ENCODE results near the gene MRPS7.
A peak's percentile ranks its signal among the peaks of the same experiment; 100 is the strongest.
"Not testable (repeated sequence)": the region's sequence is repeated elsewhere in the genome, so short reads cannot be mapped to it uniquely, and the experiment has no call there.

The MRPS7 gene

GRCh38 chr17:75250009-75250471 is 11.6 kb upstream of the MRPS7 start:
- peak overlapping the region; percentile 38 for H3K4me3 ChIP-seq (ENCODE audit: low read depth, low read length)
- TF ChIP-seq, protein P1, sequence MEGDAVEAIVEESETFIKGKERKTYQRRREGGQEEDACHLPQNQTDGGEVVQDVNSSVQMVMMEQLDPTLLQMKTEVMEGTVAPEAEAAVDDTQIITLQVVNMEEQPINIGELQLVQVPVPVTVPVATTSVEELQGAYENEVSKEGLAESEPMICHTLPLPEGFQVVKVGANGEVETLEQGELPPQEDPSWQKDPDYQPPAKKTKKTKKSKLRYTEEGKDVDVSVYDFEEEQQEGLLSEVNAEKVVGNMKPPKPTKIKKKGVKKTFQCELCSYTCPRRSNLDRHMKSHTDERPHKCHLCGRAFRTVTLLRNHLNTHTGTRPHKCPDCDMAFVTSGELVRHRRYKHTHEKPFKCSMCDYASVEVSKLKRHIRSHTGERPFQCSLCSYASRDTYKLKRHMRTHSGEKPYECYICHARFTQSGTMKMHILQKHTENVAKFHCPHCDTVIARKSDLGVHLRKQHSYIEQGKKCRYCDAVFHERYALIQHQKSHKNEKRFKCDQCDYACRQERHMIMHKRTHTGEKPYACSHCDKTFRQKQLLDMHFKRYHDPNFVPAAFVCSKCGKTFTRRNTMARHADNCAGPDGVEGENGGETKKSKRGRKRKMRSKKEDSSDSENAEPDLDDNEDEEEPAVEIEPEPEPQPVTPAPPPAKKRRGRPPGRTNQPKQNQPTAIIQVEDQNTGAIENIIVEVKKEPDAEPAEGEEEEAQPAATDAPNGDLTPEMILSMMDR (IDR thresholded peaks at IDR 0.05; ENCODE audit: insufficient read depth, low read depth, low read length, missing control alignments): no peak
- DNase-seq (ENCODE audit: low read depth): peak; percentile 87

DNA sequence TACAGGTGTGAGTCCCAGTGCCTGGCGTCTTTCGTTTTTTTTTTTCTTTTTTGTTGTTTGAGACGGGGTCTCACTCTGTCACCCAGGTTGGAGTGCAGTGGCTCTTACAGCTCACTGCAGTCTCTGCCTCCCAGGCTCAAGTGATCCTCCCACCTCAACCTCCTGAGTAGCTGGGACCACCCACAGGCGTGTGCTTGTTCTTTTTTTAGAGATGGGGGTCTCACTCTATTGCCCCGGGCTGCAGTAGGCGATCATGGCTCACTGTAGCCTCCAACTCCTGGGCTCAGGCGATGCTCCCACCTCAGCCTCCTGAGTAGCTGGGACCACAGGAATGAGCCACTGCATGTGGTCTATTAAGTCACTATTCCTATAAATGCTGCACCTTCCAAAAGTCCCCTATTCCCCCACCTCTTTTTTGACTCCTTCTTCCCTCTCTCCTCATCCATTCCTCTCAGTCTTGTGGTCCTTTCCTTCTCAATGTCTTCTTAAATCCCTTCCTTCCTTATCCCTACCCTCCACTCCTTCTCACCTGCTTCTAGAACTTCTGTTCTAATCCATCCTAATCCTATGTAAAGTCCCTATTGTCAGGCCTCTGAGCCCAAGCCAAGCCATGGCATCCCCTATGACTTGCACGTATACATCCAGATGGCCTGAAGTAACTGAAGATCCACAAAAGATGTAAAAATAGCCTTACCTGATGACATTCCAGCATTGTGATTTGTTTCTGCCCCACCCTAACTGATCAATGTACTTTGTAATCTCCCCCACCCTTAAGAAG is 9.5 kb upstream of the MRPS7 start:
- TF ChIP-seq, protein P1 (IDR thresholded peaks at IDR 0.05; ENCODE audit: insufficient read depth, low read depth, low read length, missing control alignments): no peak
- no peak for DNase-seq (ENCODE audit: low read depth)
- H3K4me3 ChIP-seq (ENCODE audit: low read depth, low read length): no peak overlapping the region

DNA sequence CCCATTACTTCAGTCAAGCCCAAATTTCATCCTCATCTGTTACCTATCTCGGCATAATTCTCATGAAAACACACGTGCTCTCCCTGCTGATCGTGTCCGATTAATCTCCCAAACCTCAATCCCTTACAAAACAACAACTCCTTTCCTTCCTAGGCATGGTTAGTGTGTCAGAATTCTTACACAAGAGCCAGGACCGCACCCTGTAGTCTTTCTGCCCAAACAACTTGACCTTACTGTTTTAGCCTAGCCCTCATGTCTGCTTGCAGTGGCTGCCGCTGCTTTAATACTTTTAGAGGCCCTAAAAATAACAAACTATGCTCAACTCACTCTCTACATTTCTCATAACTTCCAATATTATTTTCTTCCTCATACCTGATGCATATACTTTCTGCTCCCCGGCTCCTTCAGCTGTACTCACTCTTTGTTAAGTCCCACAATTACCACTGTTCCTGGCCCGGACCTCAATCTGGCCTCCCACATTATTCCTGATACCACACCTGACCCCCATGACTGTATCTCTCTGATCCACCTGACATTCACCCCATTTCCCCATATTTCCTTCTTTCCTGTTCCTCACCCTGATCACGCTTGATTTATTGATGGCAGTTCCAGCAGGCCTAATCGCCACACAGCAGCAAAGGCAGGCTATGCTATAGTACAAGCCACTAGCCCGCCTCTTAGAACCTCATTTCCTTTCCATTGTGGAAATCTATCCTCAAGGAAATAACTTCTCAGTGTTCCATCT is 5.6 kb upstream of the MRPS7 start:
- DNase-seq (ENCODE audit: low read depth); H3K4me3 ChIP-seq (ENCODE audit: low read depth, low read length): not testable (repeated sequence)

DNA sequence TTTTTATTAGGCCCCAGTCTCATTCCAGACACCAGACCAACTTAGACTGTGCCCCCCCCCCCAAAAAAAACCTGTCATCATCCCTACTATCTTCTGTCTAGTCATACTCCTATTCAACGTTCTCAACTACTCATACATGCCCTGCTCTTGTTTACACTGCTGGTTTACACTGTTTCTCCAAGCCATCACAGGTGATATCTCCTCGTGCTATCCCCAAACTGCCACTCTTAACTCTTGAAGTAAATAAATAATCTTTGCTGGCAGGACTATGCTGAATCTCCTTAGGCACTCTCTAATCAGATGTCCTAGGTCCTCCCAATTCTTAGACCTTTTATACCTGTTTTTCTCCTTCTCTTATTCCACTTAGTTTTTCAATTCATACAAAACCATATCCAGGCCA is 4.5 kb upstream of the MRPS7 start:
- DNase-seq (ENCODE audit: low read depth); H3K4me3 ChIP-seq (ENCODE audit: low read depth, low read length): not testable (repeated sequence)

DNA sequence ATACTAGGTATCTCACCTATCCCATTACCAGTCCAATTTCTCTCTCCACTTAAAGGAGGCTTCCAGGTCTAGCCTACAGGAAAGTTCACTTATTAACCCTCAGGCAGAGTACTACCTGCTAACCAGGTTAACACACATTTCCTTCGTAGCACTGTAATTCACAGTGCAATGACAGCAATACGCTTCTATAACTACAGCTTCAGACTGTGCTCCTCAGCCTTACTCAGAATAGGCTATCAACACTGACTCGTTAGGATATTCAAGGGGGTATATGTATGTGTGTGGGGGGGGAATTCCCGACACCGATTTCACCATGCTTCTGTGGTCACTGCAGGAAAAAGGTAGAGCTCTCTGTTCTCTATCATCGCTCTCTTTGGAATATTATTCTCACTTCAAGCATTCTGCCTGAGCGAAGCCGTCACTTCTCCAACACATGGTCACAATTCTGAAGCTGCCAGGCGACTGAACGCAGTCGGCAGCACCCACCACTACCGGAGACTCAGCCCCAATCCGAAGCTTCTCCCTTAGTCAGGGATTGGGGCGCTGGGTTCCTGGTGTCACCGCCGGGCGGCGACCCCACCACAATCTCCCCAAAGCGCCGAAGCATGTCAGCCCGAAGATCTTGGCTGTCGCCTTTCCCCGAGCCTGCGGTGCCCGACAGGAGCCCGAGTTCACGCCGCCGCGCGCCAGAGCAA is 891 bp upstream of the MRPS7 start:
- TF ChIP-seq, protein P1 (IDR thresholded peaks at IDR 0.05; ENCODE audit: insufficient read depth, low read depth, low read length, missing control alignments): no peak
- H3K4me3 ChIP-seq (ENCODE audit: low read depth, low read length): peak overlapping the region; percentile 91
- peak; percentile 67 for DNase-seq (ENCODE audit: low read depth)

GRCh38 chr17:75262112-75262606 is 480 bp downstream of the MRPS7 start:
- DNase-seq (ENCODE audit: low read depth): no peak
- TF ChIP-seq, protein P1 (IDR thresholded peaks at IDR 0.05; ENCODE audit: insufficient read depth, low read depth, low read length, missing control alignments): no peak

DNA sequence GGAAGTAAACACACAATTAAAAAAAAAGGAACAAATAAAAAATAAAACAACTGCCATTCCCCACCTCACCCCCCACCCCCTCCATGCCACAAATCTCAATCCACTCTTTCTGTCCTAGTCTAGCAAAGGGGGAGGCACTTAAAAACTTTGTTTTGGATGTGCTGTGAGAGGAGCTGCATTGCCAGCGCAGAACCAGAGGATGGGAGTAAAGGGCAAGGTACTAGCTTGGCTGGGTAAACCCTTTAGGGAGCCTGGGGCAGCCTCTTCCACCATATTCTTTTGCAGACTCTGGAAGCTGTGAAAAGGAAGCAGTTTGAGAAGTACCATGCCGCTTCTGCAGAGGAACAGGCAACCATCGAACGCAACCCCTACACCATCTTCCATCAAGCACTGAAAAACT is 1.4 kb downstream of the MRPS7 start:
- TF ChIP-seq, protein P1 (IDR thresholded peaks at IDR 0.05; ENCODE audit: insufficient read depth, low read depth, low read length, missing control alignments): peak; percentile 2
- no peak for DNase-seq (ENCODE audit: low read depth)
- peak overlapping the region; percentile 91; the same call in 1 of the 2 replicates for H3K4me3 ChIP-seq (ENCODE audit: low read depth, low read length)

More at GRCh38 chr17:75262112-75262606, 480 bp downstream of the MRPS7 start:
- H3K4me3 ChIP-seq (ENCODE audit: low read depth, low read length): peak overlapping the region; percentile 91

All from GM12865 (cell line).